Fibroblast of peridontal ligament (primary cell): ENCODE data around the gene OR4F6.

Source experiments
- DNase-seq: peaks from one replicate; pipeline ENCODE4 v3.0.0-alpha.2; 2010; ENCODE audit errors: extremely low read depth

OR4F6 gene

DNA sequence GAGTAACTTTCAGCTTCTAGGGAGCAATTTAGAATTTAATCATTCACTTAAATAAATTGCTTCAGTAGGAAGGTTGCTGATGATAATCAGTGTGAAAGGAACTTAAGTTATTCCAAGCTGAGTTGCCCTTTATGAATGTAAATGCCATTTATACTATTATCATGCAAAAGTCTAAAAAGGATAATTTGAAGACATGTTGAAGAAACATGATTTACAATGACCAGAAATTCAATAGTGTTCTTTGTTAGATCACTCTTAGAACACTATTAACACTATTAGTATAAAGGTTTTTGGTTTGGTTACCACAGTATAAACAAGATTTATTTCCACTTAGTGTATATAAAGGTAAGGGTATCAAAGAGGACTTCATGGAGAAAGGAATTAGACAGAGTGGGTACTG is 1.6 kb downstream of the OR4F6 start:
- no peak for DNase-seq

DNA sequence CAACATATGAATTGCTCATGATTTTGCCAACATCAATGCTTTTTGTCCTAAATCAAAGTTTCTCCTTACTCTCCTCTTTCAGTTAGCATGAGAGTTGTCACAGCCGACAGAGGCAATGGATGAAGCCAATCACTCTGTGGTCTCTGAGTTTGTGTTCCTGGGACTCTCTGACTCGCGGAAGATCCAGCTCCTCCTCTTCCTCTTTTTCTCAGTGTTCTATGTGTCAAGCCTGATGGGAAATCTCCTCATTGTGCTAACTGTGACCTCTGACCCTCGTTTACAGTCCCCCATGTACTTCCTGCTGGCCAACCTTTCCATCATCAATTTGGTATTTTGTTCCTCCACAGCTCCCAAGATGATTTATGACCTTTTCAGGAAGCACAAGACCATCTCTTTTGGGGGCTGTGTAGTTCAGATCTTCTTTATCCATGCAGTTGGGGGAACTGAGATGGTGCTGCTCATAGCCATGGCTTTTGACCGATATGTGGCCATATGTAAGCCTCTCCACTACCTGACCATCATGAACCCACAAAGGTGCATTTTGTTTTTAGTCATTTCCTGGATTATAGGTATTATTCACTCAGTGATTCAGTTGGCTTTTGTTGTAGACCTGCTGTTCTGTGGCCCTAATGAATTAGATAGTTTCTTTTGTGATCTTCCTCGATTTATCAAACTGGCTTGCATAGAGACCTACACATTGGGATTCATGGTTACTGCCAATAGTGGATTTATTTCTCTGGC is 2.5 kb downstream of the OR4F6 start:
- no peak for DNase-seq

DNA sequence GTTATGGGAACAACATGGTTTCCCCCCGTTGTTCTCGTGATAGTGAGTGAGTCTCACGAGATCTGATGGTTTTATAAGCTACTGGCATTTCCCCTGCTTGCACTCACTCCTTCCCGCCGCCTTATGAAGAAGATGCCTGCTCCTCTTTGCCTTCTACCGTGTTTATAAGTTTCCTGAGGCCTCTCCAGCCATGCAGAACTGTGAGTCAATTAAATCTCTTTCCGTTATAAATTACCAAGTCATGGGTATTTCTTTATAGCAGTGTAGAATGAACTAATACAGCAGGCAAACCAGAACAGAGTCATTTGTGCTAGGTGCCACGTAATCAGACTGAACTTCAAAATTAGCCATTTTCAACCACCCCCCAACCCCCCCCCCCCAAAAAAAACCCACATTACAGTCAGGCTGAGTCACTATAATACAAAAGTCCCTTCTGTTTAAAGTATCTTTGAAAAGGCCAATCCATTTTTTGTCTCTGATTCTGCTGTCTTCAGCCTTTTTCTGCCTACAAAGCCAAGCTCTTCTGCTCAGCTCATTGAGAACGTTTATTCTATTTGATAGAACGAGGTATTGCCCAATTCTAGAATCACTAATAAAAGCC is 4.1 kb downstream of the OR4F6 start:
- peak; percentile 82 for DNase-seq

DNA sequence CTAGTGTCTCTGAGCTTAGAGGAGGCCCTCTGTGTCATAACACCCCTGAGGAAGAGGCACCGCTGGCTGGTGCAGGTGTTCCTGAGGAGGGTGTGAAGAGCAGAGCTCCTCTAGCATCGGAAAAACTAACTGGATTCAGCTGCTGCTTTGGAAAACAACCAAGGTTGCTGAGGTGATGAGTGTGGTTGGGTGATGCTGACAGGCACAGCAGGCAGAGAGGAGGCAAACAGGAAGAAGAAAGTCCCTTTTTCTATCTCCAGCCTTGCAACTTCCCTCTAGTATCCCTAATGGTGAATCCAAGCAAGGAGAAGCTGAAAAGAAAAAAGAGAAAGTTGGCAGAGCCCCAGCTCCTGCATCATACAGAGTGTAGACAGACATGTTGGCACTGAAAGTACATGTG is 4.9 kb downstream of the OR4F6 start:
- DNase-seq: peak; percentile 71

DNA sequence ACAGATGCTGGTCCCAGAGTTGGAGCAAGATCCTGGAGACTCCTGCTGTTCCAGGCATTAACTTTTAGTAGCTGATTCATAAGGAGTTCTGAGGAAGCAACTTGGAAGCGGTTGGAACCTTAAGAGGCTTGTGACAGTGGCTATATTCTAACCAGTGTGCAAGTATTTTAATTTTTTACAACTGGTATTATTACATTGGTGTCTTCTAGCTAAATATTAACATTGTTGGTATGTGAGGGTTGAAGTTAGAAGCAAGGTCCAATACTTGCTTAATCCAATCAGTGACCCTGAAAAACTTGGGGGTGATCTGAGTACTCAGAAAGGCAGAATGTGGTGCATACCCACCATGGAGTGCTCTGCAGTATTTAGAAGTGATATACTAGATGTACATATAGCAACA is 7.1 kb downstream of the OR4F6 start:
- DNase-seq: no peak

DNA sequence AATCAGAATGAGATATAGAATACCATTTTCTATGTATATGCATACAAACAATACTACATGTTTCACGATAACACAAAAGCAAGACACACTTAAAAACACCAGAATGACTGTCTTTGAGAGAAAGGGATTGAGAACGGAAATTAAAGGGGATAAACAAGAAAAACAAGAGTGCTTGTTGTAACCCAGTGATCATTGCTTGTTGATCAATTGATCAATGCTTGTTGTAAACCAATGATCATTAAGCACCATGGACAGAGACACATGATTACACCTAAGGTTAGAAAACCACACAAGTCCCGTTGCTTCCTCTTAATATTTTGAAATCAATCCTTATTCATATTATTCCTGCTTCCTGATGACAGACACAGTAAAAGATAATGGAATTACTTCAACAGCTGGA is 7.6 kb downstream of the OR4F6 start:
- peak; percentile 55 for DNase-seq

DNA sequence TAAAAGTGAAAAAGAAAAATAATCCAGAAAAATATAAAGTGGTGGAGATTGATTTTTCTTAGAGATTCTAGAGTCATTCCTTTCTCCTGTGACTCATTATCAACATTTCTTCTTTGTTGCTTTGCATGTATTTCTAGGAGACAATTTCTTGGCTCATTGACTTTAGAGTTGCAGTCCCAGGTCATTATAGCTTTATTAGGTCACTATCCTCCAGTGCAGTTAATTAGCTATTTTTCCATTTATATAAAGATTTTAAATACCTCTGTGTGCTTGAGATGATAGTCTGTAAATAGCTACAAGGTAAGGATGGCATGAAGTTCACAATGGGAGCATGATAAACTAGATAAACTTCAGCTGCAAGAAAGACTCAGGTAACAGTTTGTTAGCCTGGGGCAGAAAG is 8.6 kb downstream of the OR4F6 start, which contains the start of gene OR4F15:
Gene OR4F15 (plus strand): TSS at position 301 of the 400 bp plus-strand sequence. CDS start 5,985 bp downstream, outside the sequence.
- DNase-seq: no peak

DNA sequence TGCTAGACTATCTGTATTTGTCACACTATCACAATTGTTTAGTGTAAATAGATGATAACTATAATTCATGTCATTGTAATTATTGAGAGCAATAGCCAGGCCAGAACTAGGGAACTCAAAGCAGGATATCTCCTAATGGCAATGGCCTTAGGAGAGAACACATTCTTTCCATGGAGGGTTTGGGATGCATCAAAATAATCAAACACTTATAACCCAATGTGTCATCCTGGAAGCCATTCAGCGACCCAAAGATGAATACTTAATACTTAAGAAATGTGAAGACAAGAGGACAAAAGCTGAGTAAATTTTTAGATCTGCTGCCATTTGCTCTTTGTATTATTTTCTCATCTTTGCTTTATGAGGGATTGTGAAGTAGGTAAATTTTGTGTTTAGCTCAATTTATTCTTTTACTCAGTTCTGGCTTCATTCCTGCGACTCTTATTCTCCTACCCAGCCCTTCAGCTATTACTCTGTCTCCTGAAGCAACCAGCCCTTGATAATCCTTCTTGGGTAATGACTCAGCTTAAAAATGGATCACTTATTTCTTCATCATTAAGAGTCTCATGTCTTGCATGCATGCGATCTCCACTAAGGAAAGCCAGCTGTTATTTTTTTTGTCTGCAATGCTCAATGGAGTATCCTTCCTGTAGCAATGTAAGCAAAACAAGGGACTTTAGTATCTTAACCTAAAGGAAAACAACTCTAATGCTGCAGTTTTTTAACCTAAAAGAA is 10.7 kb downstream of the OR4F6 start:
- DNase-seq: peak; percentile 92

DNA sequence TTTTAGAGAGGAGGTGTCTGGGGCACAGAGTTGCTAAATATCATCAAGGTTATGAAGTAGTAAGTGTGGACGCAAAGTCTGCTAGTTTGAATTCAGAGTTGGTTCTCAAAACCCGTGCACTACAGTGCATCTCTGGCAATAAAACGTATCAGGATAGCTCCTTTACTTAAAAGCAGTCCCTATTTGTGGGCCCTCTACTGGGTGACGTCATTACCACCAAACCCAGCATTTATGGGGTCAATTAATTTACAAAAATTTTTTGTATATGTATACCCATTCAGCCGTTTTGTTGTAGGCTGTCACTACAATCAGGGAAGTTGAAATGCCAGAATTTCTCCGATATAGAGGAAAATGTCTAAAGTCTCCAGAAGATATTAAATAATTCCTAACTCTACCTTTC is 17.5 kb downstream of the OR4F6 start:
- no peak for DNase-seq

DNA sequence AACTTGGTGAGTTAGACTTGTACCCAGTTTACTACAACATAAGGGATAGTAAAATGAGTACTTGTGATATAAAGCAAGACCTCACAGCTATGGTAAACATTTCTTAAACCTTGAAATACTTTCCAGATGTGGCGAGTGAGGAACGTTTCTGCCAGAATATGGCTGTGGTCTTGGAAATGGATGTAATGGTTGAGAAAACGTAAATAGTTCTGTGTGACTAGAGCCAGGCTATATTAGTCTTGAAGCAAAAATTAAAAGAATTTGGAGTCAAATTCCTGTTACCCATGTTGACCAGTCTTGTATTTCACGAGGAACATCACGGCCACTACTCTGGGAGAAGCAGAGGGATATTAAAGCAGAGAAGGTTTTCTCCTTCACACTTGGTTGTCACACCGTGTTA is 23.9 kb downstream of the OR4F6 start:
- peak; percentile 98 for DNase-seq

DNA sequence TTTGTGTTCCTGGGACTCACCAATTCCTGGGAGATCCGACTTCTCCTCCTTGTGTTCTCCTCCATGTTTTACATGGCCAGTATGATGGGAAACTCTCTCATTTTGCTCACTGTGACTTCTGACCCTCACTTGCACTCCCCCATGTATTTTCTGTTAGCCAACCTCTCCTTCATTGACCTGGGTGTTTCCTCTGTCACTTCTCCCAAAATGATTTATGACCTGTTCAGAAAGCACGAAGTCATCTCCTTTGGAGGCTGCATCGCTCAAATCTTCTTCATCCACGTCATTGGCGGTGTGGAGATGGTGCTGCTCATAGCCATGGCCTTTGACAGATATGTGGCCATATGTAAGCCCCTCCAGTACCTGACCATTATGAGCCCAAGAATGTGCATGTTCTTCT is 25.5 kb downstream of the OR4F6 start:
- DNase-seq: no peak

DNA sequence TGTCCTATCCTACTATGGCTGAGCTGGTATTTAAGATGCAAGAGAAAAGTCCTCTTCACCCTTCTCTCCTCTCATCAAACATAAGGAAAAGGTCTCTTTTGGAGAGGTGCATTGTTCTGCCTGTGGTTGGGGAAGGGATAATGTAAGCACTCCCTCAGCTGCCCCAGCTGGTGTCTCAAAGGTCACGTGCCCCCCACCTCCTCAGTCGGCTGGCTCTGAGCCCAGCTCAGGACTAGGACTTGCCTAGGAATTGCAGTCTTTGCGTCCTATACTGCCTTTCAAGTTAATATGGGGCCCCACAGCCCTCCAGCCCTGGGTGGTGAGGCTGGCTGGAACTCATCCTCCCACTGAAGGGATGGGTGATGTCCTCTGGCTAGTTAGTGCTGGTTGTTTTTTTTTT is 38.3 kb downstream of the OR4F6 start:
- DNase-seq: no peak

DNA sequence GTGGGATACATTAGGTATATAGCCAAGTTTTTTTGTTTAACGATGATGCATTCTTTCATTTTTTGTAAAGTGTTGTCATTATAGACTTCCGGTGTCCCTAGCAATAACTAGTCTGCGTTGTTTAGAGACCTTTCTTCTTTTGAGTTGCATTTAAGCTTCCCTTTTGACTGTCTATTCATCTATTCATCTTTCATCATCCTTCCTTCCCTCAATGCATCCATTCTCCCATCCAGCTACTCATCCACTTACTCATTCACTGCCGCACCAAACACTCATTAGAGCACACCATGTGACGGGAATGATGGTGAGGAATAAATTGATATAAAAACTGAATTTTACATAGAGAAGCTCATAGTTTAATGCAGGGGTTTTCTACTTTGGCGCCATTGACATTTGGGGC is 41.6 kb downstream of the OR4F6 start:
- DNase-seq: no peak

DNA sequence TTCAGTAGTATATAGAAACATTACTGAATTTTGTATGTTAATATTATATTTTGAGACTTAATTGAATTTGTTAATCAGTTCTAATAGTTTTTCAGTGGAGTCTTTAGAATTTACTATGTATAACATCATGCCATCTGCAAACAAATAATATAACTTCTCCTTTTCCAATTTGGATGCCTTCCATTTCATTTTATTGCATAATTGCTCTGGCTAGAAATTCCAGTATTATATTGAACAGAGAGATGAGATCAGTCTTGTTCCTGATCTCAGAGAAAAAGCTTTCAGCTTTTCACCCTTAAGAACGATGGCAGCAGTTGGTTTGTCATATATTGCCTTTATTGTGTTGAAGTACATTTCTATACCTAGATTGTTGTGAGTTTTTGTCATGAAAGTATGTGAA is 49.0 kb downstream of the OR4F6 start:
- peak; percentile 82 for DNase-seq
